Endothelial cell (in vitro differentiated cells): ENCODE data around the gene AQP2. TPM values are rescaled to one million over a fixed set of nuclear protein-coding genes. Genes with fewer than 3 reads are reported as not detected.
A peak's percentile ranks its signal among the peaks of the same experiment; 100 is the strongest.

Experiments used
- DNase-seq: peaks from one replicate; pipeline ENCODE4 v3.0.0; 2021; ENCODE audit warnings: low spot score
- H3K27ac Mint-ChIP-seq: one replicate; pipeline ENCODE4 v1.8.0; 2021; ENCODE audit warnings: mixed read lengths, inconsistent platforms; ENCODE audit not compliant: unreplicated experiment
- H3K27me3 Mint-ChIP-seq: one replicate; pipeline ENCODE4 v1.8.0; 2021; ENCODE audit warnings: mild to moderate bottlenecking, moderate library complexity, mixed read lengths, inconsistent platforms; ENCODE audit not compliant: unreplicated experiment
- H3K36me3 Mint-ChIP-seq: one replicate; pipeline ENCODE4 v1.8.0; 2021; ENCODE audit warnings: mild to moderate bottlenecking, low read depth, mixed read lengths, inconsistent platforms; ENCODE audit not compliant: unreplicated experiment
- H3K4me1 Mint-ChIP-seq: one replicate; pipeline ENCODE4 v1.8.0; 2021; ENCODE audit warnings: mild to moderate bottlenecking, mixed read lengths, inconsistent platforms; ENCODE audit not compliant: unreplicated experiment
- H3K4me3 Mint-ChIP-seq: one replicate; pipeline ENCODE4 v1.8.0; 2021; ENCODE audit warnings: mild to moderate bottlenecking, mixed read lengths, inconsistent platforms; ENCODE audit not compliant: unreplicated experiment
- H3K9me3 Mint-ChIP-seq: one replicate; pipeline ENCODE4 v1.8.0; 2021; ENCODE audit warnings: mixed read lengths, inconsistent platforms; ENCODE audit not compliant: unreplicated experiment
- CTCF ChIP-seq: fragments of 200-600 bp; sonication (generic); IDR thresholded peaks from one replicate; pipeline ENCODE4 v1.5.0; 2021; ENCODE audit warnings: antibody characterized with exemption; ENCODE audit not compliant: unreplicated experiment
- total RNA-seq: library from RNA; stranded (reverse); fragmentation: NEBNext Ultra II Directional; extraction: Animal tissue kit (Norgen Biotek cat#: 25700); gene quantifications from one replicate; pipeline ENCODE4 v1.2.1, GENCODE V29; 2021; ENCODE audit not compliant: unreplicated experiment

Gene AQP2
- total RNA-seq, 1 donor from 2014 or later, result 0.05 TPM

- Mint-ChIP-seq H3K27me3 (peaks cover 24% of the 10 kb centered on the region), H3K9me3 (no peaks in the 10 kb centered on the region), H3K4me1 (peaks cover 19% of the 10 kb centered on the region), H3K27ac (peak overlapping the region; percentile 50), H3K4me3 (peak overlapping the region; percentile 82), H3K36me3 (peaks cover 7% of the 10 kb centered on the region)
- TF ChIP-seq CTCF, result no peak
- no peak for DNase-seq
These were observed 10.1 kb downstream of the AQP2 start for GRCh38 chr12:49960474-49961110.

GRCh38 chr12:49961111-49961922 is 10.8 kb downstream of the AQP2 start, which contains the start of gene AQP5:
TSS of gene AQP5 (plus strand) at chr12:49961872. CDS start at chr12:49962018, 146 bp downstream.
- H3K4me1 Mint-ChIP-seq, result peaks cover 19% of the 10 kb centered on the region

GRCh38 chr12:49961993-49962764 is 11.6 kb downstream of the AQP2 start:
- Mint-ChIP-seq H3K27me3 (peaks cover 29% of the 10 kb centered on the region), H3K4me3 (no peak overlapping the region), H3K4me1 (peaks cover 19% of the 10 kb centered on the region), H3K9me3 (no peaks in the 10 kb centered on the region), H3K27ac (no peak overlapping the region), H3K36me3 (peaks cover 7% of the 10 kb centered on the region)
- TF ChIP-seq CTCF, result no peak
- DNase-seq, result no peak

More at GRCh38 chr12:49961111-49961922, 10.8 kb downstream of the AQP2 start, which contains the start of gene AQP5:
- H3K27ac Mint-ChIP-seq, result peak within 1 kb of the TSS; percentile 50
- no peaks in the 10 kb centered on the region for H3K9me3 Mint-ChIP-seq
- no peak for DNase-seq
- no peak for TF ChIP-seq CTCF
- H3K4me3 Mint-ChIP-seq, result peak within 1 kb of the TSS; percentile 82
- peaks cover 7% of the 10 kb centered on the region for H3K36me3 Mint-ChIP-seq
- H3K27me3 Mint-ChIP-seq, result peaks cover 27% of the 10 kb centered on the region

GRCh38 chr12:49962861-49963765 is 12.6 kb downstream of the AQP2 start:
- no peak overlapping the region for H3K4me3 Mint-ChIP-seq

More at GRCh38 chr12:49962861-49963765, 12.6 kb downstream of the AQP2 start:
- H3K27ac Mint-ChIP-seq, result no peak overlapping the region
- H3K27me3 Mint-ChIP-seq, result peaks cover 27% of the 10 kb centered on the region
- TF ChIP-seq CTCF, result no peak
- H3K4me1 Mint-ChIP-seq, result peaks cover 19% of the 10 kb centered on the region
- DNase-seq, result no peak
- H3K36me3 Mint-ChIP-seq, result peaks cover 7% of the 10 kb centered on the region
- H3K9me3 Mint-ChIP-seq, result no peaks in the 10 kb centered on the region
